HG02885 (cell line): ENCODE data around the gene ZDHHC11.
"Not testable (repeated sequence)": the region's sequence is repeated elsewhere in the genome, so short reads cannot be mapped to it uniquely, and the experiment has no call there.

Source experiments
- ATAC-seq: cut with Tn5 transposase; IDR thresholded peaks from one replicate; pipeline ENCODE4 v1.9.1; 2021; ENCODE audit warnings: mild to moderate bottlenecking; ENCODE audit not compliant: unreplicated experiment, poor library complexity

Gene ZDHHC11

GRCh38 chr5:845676-846601, 4.8 kb downstream of the ZDHHC11 start:
- ATAC-seq = peak; percentile 24

GRCh38 chr5:845031-845675, 5.6 kb downstream of the ZDHHC11 start:
- not testable (repeated sequence) for ATAC-seq

GRCh38 chr5:844426-844825, 6.4 kb downstream of the ZDHHC11 start:
- ATAC-seq = not testable (repeated sequence)

- not testable (repeated sequence) for ATAC-seq
These were observed 6.9 kb downstream of the ZDHHC11 start for GRCh38 chr5:843926-844325.

- not testable (repeated sequence) for ATAC-seq
These were observed 7.4 kb downstream of the ZDHHC11 start for GRCh38 chr5:843371-843770.

- ATAC-seq = not testable (repeated sequence)
These were observed 8.2 kb downstream of the ZDHHC11 start for GRCh38 chr5:842402-843221.

GRCh38 chr5:841531-842401, 9.0 kb downstream of the ZDHHC11 start:
- not testable (repeated sequence) for ATAC-seq

GRCh38 chr5:840974-841435, 9.8 kb downstream of the ZDHHC11 start:
- ATAC-seq = not testable (repeated sequence)

- not testable (repeated sequence) for ATAC-seq
These were observed 10.4 kb downstream of the ZDHHC11 start for GRCh38 chr5:840118-840973.

- ATAC-seq = not testable (repeated sequence)
These were observed 12.3 kb downstream of the ZDHHC11 start for GRCh38 chr5:838431-838851.

GRCh38 chr5:837621-838121, 13.1 kb downstream of the ZDHHC11 start:
- not testable (repeated sequence) for ATAC-seq

GRCh38 chr5:835933-836612, 14.7 kb downstream of the ZDHHC11 start:
- not testable (repeated sequence) for ATAC-seq

GRCh38 chr5:834013-834412, 16.8 kb downstream of the ZDHHC11 start:
- ATAC-seq = not testable (repeated sequence)

- not testable (repeated sequence) for ATAC-seq
These were observed 22.6 kb downstream of the ZDHHC11 start for GRCh38 chr5:828194-828593.

GRCh38 chr5:825544-825943, 25.2 kb downstream of the ZDHHC11 start:
- ATAC-seq = not testable (repeated sequence)

GRCh38 chr5:821504-821903, 29.3 kb downstream of the ZDHHC11 start:
- no peak for ATAC-seq

- no peak for ATAC-seq
These were observed 30.5 kb downstream of the ZDHHC11 start for GRCh38 chr5:820245-820644.

GRCh38 chr5:819078-819477, 31.7 kb downstream of the ZDHHC11 start:
- no peak for ATAC-seq
